ENCODE data around the gene SEPTIN7.

DNA sequence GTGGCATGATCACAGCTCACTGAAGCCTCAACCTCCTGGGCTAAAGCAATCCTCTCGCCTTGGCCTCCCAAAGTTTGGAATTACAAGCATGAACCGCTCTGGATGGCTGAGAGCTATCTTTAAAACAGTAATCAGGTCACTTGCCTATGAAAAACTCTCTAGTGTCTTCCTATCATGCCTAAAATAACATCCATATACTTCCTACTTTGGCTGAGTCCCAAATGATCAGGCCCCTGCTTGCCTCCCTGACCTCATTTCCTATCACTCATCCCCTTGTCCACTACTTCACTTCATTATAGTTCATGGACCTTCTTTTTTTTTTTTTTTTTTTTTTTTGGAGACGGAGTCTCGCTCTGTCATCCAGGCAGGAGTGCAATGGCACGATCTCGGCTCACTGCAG, 28.0 kb downstream of the SEPTIN7 start:
- TF ChIP-seq, protein P1, sequence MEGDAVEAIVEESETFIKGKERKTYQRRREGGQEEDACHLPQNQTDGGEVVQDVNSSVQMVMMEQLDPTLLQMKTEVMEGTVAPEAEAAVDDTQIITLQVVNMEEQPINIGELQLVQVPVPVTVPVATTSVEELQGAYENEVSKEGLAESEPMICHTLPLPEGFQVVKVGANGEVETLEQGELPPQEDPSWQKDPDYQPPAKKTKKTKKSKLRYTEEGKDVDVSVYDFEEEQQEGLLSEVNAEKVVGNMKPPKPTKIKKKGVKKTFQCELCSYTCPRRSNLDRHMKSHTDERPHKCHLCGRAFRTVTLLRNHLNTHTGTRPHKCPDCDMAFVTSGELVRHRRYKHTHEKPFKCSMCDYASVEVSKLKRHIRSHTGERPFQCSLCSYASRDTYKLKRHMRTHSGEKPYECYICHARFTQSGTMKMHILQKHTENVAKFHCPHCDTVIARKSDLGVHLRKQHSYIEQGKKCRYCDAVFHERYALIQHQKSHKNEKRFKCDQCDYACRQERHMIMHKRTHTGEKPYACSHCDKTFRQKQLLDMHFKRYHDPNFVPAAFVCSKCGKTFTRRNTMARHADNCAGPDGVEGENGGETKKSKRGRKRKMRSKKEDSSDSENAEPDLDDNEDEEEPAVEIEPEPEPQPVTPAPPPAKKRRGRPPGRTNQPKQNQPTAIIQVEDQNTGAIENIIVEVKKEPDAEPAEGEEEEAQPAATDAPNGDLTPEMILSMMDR (IDR thresholded peaks at IDR 0.05; ENCODE audit: borderline replicate concordance, extremely low read depth, low read length, poor library complexity, severe bottlenecking): no peak
- TF ChIP-seq EZH2 (IDR thresholded peaks at IDR 0.05; ENCODE audit: borderline replicate concordance, low read depth, low read length, severe bottlenecking): no peak
